ENCODE results near the gene CEACAM20. TPM values are rescaled to one million over a fixed set of nuclear protein-coding genes. Genes with fewer than 3 reads are reported as not detected.
"Not testable (repeated sequence)": the region's sequence is repeated elsewhere in the genome, so short reads cannot be mapped to it uniquely, and the experiment has no call there.

The CEACAM20 gene
- total RNA-seq, 1 experiment from 2014 or later = not detected

GRCh38 chr19:44462600-44463286 is 66.7 kb downstream of the CEACAM20 start:
- CTCF ChIA-PET; DNase-seq (ENCODE audit: low spot score); H3K27ac Mint-ChIP-seq; H3K4me1 Mint-ChIP-seq; ATAC-seq; POLR2A ChIA-PET; H3K27me3 Mint-ChIP-seq (ENCODE audit: low read depth); H3K4me3 Mint-ChIP-seq: not testable (repeated sequence)
- Mint-ChIP-seq H3K9me3 (peaks cover 74% of the 10 kb centered on the region), H3K36me3 (peaks cover 48% of the 10 kb centered on the region)

Other genes with a start within 250 kb of the CEACAM20 start
- gene ZNF235, start 224.7 kb downstream of the CEACAM20 start, total RNA-seq (2021) = 3.9 to 5.2 TPM (median 4.5 TPM) in 3 replicates
- 2.0 to 2.5 TPM (median 2.5 TPM) in 3 replicates for gene ZNF112, start 173.0 kb downstream of the CEACAM20 start, total RNA-seq (2021)
- gene ZNF285, start 128.1 kb downstream of the CEACAM20 start, total RNA-seq (2021) = 1.6 to 3.9 TPM (median 2.6 TPM) in 3 replicates
- 1.8 to 2.4 TPM (median 2.2 TPM) in 3 replicates for gene ZNF229, start 81.2 kb downstream of the CEACAM20 start, total RNA-seq (2021)
- gene ZNF180, start 29.2 kb downstream of the CEACAM20 start, total RNA-seq (2021) = 7.5 to 9.3 TPM (median 8.9 TPM) in 3 replicates
- gene IGSF23, start 83.9 kb upstream of the CEACAM20 start, total RNA-seq (2021) = not detected in 3 replicates
- 13.7 to 15.9 TPM (median 15.0 TPM) in 3 replicates for gene PVR, start 114.2 kb upstream of the CEACAM20 start, total RNA-seq (2021)
- gene CEACAM19, start 141.8 kb upstream of the CEACAM20 start, total RNA-seq (2021) = 1.9 to 2.9 TPM (median 2.3 TPM) in 3 replicates
- gene CEACAM16, start 169.5 kb upstream of the CEACAM20 start, total RNA-seq (2021) = not detected in 3 replicates
- 4.6 to 7.8 TPM (median 5.6 TPM) in 3 replicates for gene BCL3, start 219.0 kb upstream of the CEACAM20 start, total RNA-seq (2021)
- gene CBLC, start 248.2 kb upstream of the CEACAM20 start, total RNA-seq (2021) = 20.5 to 29.5 TPM (median 27.8 TPM) in 3 replicates